Occipital lobe (tissue), 2 donors: ENCODE measurements around the gene NDUFS1. TPM values are rescaled to one million over a fixed set of nuclear protein-coding genes. Genes with fewer than 3 reads are reported as not detected.
"Not testable (repeated sequence)": the region's sequence is repeated elsewhere in the genome, so short reads cannot be mapped to it uniquely, and the experiment has no call there.

Experiments
- DNase-seq: peaks from one replicate; lab custom pipeline; 2025; lab: John Stamatoyannopoulos, UW
- total RNA-seq: library from RNA; depleted of rRNA; stranded (reverse); fragments of >200 nt; gene quantifications from one replicate; pipeline ENCODE4 v1.2.3, GENCODE V29; 2014

Gene NDUFS1
- 127 TPM for total RNA-seq

DNA sequence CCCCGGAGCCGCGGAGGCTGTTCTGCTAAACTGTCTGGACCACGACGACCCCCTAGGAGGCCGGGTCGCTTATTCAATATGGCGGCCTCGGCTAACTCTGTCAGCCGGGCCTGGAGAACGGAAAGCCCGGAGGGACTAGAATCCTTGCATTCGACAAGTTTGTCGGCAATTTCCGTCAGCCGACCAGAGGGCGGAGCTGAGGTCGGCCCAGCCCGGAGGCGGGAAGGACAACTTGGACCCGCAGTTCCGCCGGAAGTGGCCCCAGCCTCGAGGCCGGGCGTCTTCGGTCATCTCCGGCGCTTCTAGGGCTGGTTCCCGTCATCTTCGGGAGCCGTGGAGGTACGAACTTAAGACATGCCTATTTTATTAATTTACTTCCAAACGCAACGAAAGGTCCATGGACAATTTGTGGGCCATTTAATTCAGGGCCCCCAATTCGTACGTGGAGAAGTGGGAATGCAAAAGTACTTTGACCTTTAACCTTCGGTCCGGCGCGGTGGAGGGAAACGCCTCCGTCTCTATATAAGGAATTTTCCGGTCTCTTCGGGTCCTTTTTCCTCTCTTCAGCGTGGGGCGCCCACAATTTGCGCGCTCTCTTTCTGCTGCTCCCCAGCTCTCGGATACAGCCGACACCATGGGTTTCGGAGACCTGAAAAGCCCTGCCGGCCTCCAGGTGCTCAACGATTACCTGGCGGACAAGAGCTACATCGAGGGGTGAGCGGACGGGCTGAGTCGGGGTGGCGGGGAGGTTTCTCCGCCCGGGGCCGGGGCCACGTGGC is at the start of gene NDUFS1, which contains the start of gene EEF1B2:
NDUFS1 (minus strand) TSS at position 99 of the 779 bp plus-strand sequence. CDS start 5,766 bp downstream, outside the sequence.
EEF1B2 (plus strand) TSS at position 550 of the 779 bp plus-strand sequence; CDS start at position 635, 85 bp downstream.
- DNase-seq: peak; percentile 97

GRCh38 chr2:206208900-206209299 is 49.7 kb upstream of the NDUFS1 start:
- no peak for DNase-seq

- not testable (repeated sequence) for DNase-seq
Measured at GRCh38 chr2:206207316-206207715, 48.1 kb upstream of the NDUFS1 start.

DNA sequence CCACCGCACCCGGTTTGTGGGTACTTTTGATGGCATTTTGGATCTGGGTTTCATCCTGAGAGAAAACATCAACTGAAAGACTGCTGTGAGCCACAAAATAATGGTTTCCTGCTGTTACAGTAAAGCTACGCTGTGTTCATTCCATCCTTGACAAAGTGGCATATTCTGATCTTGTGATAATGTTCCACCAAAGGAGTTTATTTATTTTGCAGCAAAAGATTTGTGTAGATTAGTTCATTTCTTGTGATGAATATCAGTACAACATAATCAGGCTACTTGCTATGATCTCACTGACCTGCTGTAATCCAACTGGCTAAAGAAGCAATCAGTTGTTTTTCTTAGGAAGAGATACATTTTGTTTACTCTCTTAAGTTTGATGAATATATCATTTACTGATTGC is 45.5 kb upstream of the NDUFS1 start:
- DNase-seq: no peak

DNA sequence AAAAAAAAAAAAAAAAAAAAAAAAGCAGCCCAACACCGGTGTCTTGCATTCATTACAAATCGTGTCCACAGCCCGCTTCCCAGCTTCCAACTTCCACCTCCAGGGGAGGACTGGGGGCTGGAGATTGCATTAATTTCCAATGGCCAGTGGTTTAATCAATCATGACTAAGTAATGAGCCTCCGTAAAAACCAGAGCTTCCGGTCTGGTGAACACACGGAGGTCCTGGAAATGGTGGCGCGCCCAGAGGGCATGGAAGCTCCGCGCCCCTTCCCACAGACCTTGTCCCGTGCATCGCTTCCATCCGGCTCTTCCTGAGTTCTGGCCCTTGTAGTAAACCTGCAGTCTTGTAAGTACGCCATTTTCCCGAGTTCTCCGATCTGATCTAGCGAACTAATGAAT is 44.1 kb upstream of the NDUFS1 start:
- DNase-seq: no peak

DNA sequence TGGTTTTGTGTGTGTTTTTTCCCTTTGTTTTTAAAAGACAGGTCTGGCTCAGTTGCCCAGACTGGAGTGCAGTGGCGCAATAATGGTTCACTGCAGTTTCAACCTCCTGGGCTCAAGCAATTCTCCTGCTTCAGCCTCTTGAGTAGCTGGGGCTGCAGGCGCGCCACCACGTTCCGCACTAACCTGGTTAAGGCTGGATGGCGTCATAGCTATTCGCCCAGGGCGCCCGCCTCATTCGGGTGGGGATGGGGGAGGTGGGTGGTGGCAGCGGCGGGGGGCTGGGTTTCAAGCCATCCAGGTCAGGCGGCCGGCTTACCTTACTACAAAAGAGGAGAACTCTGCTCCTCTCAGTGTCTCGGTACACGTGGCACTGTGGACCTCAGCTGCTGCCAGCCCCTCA is 43.2 kb upstream of the NDUFS1 start:
- no peak for DNase-seq

- DNase-seq: no peak
Measured at GRCh38 chr2:206201075-206201848, 42.0 kb upstream of the NDUFS1 start.

- DNase-seq: no peak
Measured at GRCh38 chr2:206198677-206199076, 39.4 kb upstream of the NDUFS1 start.

GRCh38 chr2:206193671-206194357 is 34.6 kb upstream of the NDUFS1 start:
- no peak for DNase-seq

DNA sequence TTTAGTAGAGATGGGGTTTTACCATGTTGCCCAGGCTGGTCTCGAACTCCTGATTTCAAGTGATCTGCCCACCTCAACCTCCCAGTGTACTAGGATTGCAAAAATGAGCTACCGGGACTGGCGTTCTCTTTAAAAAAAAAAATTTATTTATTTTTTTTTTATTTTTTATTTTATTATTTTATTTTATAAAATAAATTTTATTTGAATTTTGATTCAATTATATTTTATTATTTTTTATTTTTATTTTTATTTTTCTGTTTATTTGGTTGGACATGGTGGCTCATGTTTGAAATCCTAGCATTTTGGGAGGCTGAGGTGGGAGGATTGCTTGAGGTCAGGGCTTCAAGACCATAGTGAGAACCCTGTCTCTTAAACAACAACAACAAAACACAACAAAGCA is 32.9 kb upstream of the NDUFS1 start:
- no peak for DNase-seq

DNA sequence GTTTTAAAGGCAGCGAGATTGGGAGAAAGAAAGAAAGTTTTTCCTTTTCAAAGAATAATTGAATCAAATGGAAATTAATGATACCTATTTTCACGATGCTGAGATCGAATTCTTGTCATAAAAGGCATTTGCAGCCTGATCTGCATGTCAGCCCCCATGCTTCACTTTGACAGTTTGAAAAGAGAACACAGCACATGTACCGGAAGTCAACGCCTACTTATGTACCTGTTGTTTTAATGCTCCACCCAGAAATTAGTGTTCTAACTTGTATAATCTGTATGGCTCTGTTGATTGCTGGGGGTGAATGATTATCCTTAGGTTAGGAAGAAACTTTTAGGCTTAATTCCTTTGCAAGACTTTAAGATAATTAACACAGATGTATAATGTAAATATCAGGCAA is 31.4 kb upstream of the NDUFS1 start:
- no peak for DNase-seq

GRCh38 chr2:206190111-206190510 is 30.9 kb upstream of the NDUFS1 start:
- no peak for DNase-seq

- no peak for DNase-seq
Measured at GRCh38 chr2:206189691-206190090, 30.4 kb upstream of the NDUFS1 start.

- DNase-seq: not testable (repeated sequence)
Measured at GRCh38 chr2:206181526-206181925, 22.3 kb upstream of the NDUFS1 start.

DNA sequence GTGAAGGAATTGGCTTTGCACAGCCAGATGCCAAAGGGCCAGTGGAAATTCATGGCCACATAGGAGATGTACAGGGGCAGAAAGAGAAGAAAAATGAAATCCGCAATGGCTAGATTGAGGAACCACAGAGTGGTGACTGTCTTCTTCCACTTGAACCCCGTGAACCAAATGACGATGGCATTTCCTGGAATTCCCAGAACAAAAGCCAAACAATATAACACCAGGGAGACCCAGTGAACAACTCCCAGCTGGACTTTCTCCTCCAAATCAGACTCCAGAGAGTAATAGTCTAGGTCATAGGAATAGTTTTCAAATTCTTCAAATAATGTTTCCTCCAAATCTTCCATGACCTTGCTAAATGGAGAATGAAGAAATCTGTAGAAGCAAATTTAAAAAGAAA is 17.7 kb upstream of the NDUFS1 start:
- DNase-seq: no peak

DNA sequence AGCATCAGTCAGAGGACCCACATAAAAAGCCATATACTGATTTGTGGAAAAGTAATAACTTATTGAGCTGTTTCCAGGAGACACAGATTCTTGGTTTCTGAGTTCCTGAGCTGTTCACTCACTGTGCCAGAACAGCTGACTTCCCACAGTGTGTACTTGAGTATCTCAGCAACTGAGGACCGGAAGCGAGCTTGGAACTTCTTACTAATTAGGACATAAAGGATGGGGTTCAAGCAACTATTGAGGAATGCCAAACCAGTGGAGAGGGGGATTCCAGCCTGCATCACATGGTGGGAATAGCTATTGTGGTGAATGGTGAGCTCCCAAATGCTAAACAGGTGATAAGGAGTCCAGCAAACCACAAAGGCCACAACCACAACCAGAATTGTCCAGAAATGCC is 16.9 kb upstream of the NDUFS1 start:
- DNase-seq: no peak

- DNase-seq: no peak
Measured at GRCh38 chr2:206173147-206173546, 13.9 kb upstream of the NDUFS1 start.

- DNase-seq: not testable (repeated sequence)
Measured at GRCh38 chr2:206171624-206172397, 12.6 kb upstream of the NDUFS1 start.

GRCh38 chr2:206168230-206168629 is 9.0 kb upstream of the NDUFS1 start:
- DNase-seq: not testable (repeated sequence)

DNA sequence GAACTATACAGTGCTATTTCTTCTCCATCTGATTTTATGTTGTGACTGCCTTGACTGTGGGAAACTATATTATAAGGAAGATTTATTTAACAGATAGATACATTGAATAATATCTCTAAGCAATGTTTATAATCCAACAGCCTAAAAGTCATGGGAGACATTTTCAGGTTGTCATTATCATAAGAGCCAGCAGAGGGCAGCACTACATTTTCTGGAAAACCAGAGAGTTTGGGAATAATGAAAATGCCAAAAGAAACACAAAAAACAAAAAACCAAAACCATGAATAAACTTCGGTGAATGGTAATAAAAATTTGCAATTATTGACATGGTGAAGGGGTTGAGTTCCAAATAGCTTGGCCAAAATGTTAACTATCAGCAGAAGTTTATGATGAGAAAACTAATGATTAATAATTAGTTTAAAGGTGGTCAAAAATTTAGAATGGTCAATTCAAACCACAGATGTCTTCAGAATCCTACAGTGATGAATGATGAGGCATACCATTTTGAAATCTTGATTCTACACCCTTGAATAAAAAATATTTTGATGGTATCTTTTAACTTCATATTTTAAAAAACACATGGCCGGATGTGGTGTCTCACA is 5.1 kb upstream of the NDUFS1 start:
- no peak for DNase-seq
